ENCODE data around the gene HOXB6.

HOXB6 gene

DNA sequence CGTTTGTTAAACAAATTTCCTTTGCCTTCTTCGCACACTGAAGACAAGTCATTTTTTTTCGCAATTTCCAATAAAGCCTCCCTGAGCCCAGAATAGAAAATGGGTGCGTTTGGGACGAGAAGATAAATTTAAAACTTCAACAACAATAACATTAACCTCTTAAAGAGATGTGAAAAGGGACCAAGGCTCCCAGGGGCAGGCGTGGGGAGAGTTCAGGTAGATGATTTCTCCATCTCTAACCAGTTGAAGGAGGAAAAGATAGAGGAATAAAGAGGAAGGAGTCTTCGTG lies 25.4 kb downstream of the HOXB6 start:
- DNase-seq (ENCODE audit: low spot score), result no peak

DNA sequence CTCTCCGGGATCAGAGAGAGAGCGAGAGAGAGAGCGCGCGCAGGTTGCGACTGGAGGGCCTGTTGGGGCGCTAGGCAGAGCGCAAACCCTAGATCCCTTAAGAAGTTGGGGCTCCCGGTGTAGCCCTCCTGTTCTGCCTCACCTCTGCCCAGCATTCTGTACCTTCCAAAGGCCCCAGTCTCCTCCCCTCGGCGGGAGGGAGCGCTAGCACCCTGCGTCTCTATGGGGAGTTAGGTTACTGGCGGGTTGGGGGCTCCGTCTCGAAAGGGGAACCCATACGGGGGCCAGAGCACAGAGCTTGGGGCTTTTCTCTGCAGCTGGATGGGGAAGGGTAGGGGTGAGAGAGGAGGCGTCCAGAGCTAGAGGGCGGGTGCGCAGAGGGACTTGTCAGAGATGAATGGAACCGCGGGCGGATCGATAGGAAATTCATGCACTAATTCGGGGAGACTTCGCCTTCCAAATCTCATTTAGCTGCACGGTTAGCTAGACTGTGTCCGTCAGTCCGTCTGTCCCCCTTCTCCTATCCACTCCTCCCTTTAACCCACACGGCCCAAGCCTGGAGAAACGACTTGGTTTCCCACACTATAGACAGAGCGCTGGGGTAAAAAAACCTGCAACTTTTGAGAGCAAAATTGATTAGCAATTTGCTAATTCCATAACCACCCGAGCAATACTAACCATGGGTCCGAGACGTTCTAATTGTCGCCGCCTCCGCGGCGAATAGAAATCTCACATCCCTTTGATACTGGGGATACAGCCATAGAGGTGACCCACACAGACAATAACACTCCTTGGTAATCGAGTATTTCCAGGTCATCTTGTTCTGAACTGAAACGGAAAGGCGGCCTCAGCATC lies 25.9 kb downstream of the HOXB6 start:
- DNase-seq (ENCODE audit: low spot score), result no peak

DNA sequence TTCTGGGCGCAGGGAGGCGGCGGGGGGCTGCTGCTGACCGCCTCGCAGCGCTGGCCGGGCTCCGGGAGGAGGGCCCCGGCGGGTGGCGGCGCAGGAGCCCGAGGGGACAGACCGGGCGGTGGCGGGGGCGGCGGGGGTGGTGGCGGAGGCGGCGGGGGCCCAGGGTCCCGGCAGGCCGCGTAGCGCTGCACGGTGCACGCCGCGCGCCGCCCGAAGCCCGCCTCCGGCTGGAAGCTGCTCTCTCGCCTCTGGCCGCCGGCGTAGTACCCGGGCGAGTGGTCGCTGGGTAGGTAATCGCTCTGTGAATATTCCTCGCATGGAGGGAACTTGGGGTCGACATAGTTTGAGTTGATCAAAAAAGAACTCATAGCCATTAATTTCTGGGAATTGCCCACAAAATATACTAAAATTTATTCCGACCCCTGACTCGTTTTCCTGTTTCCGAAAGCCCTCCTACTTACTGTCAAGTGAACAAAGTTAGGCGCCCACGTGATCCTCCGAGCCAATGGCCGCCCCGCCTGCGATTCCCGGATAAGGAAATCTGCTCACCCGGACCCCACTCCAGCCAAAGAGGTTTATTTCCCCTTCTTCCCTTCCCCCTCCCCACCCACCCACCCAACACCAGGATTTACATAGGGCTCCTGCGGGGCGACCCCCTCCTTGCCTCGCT lies 26.7 kb downstream of the HOXB6 start, which contains the start of gene HOXB4:
HOXB4 (minus strand) TSS at position 405 of the 670 bp plus-strand sequence; CDS start at position 374, 31 bp downstream.
- DNase-seq (ENCODE audit: low spot score), result no peak

DNA sequence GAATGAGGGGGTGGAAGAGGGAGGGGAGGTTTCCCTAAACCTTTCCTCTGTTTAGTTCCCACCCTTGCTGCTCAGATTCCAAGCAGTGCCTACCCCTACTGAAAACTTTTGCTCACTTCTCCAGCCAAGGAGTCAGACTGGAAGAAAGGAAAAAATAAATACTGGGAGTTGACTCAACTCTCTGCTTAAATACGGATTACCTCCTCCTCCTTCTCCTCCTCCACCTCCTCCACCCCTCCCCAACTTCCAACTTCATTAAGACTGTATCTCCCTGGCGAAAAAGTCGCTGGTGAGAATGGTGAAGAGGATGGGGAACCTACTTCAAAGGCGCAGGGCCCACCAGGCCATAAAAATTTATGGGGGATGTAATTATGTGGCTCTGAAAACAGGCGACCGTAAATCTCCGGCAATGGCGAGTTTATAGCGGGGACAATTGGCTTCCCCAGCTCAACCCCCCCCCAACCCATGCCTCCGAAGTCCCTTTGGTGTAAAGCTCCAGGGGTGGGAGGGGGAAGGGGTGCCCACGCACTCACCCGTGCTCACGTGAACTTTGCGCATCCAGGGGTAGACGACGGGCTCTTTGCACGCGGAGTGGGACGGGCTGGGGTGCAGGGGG lies 27.3 kb downstream of the HOXB6 start:
- peak; percentile 52 for DNase-seq (ENCODE audit: low spot score)

DNA sequence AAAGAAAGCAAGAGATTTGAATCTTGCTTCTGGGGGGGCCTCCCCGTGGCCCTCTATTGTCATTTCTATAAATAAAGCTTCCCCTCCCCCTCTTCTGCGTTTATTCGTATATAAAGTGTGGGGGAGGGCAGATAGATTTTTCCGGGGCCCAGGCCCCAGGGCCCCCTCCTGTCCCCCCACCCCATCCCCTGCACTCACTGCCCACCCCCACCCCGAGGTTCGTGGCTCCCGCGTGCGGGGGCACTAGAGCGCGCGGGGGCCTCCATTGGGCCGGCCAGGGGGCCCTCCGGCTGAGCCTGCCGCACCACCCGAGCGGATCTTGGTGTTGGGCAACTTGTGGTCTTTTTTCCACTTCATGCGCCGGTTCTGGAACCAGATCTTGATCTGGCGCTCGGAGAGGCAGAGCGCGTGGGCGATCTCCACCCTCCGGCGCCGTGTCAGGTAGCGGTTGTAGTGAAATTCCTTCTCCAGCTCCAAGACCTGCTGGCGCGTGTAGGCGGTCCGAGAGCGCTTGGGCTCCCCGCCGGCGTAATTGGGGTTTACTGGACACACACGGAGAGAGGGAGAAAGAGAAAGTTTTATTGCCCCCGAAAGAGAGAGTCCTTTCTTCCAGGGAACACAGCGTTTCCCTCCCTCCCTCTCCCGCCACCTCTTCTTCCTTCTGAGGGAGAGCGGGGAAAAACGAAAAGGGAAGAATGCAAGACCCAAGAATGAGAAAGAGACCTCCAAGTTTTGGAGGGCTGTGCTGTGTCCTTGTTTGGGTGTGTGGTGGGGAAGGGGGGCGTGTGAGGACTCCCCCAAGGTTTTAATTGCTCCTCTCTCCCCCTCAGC lies 28.1 kb downstream of the HOXB6 start:
- no peak for DNase-seq (ENCODE audit: low spot score)

DNA sequence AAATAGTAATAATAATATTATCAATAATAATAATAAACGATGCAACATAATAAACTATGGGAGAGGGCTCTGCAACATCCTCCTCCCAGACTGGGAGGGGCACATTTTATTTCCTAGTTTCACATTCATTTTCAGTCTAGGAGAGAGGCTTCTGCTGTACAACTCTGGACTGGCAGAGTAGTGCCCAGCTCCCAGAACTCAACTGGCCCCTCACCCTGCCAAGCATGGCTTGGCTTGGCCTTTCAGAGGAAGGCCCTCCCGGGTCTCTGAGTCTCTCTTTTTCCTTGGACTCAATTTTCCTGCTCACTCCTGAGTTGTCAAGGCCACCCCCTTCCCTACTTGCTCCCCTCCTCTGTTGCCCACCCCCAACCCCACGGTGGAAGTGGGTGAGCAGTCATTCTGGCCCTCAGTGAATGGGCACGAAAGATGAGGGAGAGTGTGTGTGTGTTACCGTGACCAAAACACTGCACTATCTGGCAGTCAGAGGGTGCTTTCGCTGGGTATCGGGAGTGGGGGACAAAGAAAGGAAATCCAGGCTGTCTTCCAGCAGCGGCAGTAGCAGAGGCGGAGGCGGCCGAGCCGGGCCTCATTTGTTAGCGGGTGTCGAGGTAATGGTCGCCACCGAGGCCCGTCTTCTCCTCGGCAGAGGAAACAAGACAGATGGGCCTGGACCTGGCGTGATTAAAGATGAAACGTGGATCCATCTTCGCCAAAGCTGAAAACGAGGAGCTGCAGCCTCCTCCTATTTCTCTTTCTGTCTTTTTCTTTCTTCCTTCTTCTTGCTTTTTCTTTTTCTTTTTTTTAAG lies 28.9 kb downstream of the HOXB6 start:
- DNase-seq (ENCODE audit: low spot score), result no peak

DNA sequence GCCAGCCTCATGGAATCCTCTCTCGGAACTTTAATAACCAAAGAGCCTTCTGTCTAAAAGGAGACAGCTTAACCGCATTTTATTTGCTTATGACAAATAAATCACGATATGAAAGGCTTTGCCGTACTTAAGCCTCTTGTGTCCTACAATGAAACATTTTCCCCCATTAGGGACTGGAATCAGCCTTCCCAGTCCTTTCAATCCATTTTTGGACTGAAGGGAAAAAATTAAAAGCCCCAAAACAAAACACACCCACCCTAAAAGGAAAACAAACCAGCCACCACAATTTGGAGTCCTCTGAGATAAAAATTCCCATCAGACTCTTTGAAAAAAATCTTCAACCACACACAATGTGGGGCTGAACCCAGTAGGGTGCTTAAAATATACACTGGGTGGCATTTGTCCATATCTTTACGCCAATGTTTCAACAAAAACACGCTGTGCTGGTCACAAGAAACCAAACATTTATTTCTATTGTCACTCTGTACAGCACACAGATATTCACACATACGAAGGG lies 29.7 kb downstream of the HOXB6 start:
- no peak for DNase-seq (ENCODE audit: low spot score)

DNA sequence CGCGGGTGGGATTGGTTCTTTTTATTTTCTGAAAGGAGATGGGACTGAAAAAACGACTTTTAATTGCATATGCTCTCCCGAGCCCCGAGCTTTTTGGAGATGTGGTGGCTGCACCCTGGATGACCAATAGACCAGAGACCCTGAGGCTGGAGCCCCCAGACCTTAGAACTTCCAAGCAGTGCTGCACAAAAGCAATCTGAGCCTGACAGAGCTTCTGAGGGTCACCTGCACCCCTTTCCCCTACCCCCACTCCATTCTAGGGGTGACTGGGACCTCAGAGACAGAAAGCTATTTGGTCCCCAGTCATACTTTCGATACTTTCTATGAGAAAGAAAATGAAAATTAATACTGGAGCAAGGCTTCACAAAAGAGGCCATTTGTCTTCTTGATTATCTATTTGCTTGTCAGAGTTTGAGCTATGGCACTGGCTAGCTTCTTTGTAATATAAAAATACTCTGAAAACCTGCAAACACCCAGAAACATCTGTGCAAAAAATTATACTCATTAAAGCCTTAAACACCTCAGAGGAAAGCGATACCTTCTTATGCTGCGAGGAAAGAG lies 30.2 kb downstream of the HOXB6 start:
- no peak for DNase-seq (ENCODE audit: low spot score)

DNA sequence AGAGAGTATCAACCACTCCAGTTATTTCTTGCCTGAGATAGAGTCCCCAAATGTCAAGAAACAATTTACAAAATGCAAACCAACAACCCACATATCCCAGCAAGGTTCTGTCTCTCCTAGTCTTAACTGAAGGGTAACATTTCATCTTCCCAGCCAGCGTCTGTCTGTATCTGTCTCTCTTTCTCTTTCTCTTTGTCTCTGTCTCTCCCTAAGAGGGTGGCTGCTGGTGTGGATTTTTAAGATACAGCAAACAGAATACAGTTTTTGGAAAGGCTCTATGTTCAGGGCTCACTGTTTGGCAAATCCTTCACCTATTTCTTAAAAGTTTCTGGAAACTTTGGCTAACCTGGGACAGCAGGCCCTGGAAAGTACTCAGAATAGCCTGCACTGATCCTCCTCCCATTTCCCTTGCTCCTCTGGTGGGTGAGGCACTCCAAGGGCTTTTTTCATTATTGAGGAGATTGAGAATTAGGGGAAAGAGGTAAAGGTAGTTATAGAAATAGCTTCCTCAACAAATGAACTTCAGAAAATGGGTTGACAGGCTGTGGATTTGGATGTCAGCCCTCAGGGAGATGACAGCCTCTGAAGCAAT lies 32.9 kb downstream of the HOXB6 start:
- no peak for DNase-seq (ENCODE audit: low spot score)

DNA sequence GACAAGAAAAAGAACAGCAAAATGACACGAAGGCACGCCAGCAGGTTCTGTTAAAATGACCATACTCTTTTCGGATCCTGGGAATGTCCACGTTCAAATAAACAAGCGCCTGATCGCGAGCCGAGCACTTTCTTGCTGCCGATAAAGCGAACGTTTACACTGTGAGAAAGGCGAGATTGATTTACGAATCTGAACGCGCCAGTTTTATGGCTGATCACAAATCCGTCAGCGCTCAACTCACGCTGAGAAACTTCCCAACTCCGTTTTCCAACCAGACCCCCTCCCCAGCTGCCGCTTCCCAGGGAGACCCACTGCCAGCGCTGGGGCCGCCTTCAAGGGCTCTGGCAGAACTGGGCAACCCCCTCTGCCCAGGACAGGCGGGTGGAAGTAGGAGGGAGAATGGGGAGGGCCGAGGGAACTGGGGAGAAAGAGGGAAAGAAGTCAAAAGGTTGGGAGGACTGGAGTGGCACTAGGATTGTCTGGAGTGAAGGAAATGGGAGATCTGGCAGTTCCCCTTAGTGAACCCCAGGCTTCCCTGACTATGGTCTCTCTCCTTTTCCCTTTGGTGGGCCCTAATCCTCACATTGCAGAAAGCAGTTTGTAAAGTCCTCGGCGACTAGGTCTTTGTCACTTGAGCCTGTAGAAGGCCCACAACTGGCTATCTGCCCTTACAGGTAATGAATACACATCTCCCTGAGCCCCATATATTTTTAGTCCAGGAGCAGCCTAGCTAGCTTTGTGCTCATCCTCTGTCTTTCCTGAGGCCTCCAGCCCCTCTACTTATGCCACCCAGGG lies 33.6 kb downstream of the HOXB6 start:
- no peak for DNase-seq (ENCODE audit: low spot score)

DNA sequence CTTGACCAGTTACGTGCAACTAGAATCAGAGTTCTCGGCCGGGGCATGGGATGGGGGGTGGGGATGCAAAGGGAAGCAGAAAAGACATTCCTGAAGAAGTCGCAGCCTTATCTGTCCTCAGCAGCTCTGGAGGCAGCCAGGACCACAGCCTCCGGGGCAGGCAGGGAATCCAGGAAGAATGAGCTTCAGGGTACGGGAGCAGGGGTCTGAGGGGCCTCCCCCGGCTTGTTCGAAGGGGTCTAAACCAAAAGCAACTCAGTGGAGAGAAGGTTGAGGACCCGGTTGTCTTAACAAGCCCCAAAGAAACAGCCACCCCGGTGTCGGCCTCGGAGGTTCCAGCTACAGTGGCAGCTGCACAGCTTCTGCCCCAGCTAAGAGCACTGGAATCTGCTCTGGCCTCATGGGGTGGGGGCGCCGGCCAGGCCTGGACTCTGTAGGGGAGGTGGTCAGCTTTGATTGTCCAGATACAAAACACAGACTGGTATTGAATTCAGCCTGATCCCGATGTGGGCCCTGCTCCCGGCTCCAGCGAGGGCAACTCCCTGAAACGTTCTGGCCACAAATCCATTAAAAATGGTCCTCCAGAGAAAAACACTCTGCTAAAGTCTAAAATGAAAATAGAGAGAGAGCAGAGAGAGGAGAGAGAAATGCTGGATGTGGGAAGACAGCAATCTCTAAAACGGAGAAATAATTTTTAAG lies 34.3 kb downstream of the HOXB6 start:
- no peak for DNase-seq (ENCODE audit: low spot score)

DNA sequence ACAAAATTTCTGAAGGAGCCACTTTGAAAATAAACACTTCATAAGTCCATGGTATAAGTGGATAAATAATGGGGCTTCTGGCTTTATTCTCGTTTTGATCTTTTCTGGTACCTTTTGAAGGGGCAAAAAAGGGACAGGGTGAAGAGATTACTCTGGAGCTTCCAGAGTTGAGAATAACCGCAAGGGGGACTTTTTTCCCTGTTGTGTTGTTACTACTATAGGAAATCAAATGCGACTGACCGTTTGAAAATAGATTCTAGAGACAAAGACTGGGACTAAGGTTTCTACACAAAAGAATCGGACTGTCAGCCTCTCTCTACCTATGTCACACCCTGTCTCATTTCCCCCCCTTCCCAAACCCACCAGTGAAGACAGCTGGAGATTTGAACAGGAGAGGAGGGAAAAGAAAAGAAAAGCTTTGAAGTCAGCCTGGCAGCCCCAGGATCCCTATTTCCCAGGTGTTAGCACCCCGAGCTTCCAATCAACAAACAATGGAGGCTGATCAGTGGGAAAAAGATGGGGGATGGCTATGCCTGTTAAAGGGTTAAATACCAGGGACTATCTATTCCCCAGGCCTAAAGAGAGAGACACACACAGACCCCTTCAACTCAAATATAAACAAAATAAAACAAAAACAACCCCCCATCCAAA lies 35.0 kb downstream of the HOXB6 start:
- DNase-seq (ENCODE audit: low spot score), result no peak

DNA sequence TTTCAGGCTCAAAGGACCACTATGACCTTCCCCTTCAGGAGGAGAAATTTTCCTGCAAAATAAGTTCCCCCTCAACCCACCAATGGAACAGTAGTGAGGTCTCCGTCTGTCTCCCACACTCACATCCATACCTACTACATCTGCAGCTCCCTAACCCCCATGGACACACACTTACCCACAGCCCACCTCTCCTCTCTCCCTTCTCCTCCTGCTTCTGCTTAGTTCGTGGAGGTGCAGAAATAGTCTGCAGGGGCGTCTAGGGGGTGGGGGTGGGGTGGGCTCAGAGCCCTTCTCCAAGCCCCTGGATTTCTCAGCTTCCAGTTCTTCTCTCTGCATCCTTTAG lies 35.6 kb downstream of the HOXB6 start:
- no peak for DNase-seq (ENCODE audit: low spot score)

DNA sequence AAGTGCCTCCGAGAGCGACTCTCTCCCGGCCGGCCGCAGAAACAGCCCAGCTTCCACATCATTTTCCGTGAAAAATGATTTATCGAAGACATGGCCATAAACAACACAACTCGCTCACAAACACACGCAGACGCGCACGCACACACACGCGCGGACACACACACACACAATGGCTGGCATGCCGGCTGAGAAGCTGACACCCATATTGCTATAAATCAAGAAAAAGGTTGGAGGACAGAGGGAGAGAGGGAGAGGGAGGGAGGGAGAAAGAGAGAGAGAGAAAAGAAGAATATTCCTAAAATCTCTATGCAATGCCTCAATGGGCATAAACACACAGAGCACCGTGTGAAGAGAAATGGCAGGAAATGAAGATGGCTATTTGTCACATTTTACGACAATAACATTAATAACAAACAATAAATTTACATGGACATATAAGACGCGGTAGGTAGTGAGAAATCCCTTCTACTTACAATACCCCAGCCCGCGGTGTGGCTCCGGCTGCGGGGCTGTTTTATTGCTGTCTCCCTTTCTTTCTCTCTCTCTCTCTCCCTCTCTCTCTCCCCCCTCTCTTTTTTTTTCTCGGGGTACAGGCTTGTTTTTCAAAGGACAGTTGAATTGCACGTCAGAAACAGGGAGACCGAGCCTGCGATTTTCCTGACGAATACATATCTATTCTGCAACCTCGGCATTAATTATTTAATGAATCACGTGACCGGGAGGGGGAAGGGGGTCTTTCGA lies 36.1 kb downstream of the HOXB6 start:
- DNase-seq (ENCODE audit: low spot score), result no peak

DNA sequence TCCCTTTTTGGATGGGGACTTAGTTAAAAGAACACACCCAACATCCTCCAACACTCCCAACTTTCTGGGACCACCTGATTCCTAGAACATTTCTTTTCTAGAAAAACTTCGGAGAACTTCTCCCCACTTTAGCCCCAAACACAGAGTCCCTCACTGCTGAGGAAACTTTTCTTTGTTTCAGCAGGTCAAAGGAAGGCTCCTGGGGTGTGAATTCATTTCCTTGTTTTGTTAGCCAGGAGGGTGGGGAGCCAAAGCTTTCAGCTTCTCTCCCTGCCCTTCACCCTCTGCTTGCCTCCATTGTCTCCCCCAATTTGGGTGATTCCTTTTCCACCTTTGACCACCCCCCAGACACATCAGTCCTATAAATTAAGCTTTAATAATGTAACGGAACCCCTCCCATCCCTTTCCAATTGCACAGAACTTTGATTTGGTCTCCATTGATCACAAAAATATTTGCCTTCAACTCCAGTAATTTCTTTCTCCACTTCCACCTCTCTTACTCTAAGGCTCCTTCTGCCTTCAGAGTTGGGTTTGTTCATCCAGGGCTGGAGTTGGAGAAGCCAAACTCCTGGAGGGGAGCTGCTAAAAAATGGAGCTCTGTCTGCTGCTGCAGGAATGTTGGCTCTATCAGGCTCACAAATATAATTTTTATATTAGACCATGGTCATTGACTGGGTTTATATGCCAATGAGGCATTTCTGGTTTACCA lies 37.0 kb downstream of the HOXB6 start:
- DNase-seq (ENCODE audit: low spot score), result no peak

DNA sequence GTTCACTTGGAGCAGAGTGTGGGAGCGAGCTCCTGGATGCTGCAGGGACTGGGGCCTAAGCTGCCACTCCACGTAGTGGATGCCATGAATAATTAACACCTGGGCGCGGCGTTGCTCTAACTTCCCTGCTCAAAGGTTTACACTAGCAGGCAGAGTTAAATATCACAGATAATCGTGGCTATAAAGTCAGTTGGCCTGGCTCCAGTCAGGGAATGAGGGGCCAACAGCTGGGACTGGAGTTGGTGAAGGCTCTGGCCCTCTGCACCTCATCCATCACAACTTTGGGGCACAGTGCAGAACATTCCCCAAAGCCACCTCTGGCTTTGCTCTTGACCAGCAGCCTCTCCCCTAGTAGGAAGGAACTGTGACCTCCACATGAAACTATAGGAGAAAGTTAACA lies 37.6 kb downstream of the HOXB6 start:
- DNase-seq (ENCODE audit: low spot score), result no peak

DNA sequence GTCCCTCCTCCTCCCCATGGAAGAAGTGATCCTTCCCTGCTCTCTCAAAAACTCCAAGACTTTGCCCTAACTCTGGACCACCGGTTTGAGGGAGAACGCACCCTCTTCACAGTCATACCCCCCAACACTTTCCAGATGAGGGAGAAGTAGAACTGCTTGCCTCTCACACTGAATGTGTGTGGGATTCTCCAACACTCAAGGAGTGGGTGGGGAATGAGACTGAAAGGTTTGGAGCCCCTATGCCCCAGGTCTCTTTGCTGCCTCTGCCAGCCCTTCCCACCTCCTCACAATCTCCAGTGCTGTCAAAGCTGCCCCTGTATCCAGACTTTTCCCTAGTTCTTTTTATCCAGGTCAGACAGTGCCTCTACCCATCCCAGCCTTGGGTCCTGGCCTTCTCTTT lies 38.1 kb downstream of the HOXB6 start:
- no peak for DNase-seq (ENCODE audit: low spot score)
